HG03342 (cell line): ENCODE measurements around the gene GJA9.

Experiments
- ATAC-seq: cut with Tn5 transposase; IDR thresholded peaks from one replicate; pipeline ENCODE4 v1.9.1; 2021; ENCODE audit warnings: mild to moderate bottlenecking, moderate library complexity; ENCODE audit not compliant: unreplicated experiment

GJA9 gene

GRCh38 chr1:38832370-38832734, 49.0 kb downstream of the GJA9 start:
- ATAC-seq: no peak

- ATAC-seq: no peak
Observed at GRCh38 chr1:38831731-38832369, 49.5 kb downstream of the GJA9 start.

GRCh38 chr1:38829368-38829767, 52.0 kb downstream of the GJA9 start:
- ATAC-seq: no peak

- ATAC-seq: no peak
Observed at GRCh38 chr1:38827318-38827717, 54.1 kb downstream of the GJA9 start.

GRCh38 chr1:38826886-38827285, 54.5 kb downstream of the GJA9 start:
- ATAC-seq: no peak

- no peak for ATAC-seq
Observed at GRCh38 chr1:38826262-38826661, 55.1 kb downstream of the GJA9 start.
